Gastrocnemius medialis (tissue), 4 donors: Measurements from ENCODE around the gene ZMYM2.

ENCODE experiments used
- POLR2A ChIP-seq, 2 donors: fragments of 450-650 bp; IDR thresholded peaks; one replicate each; pipeline ENCODE4 v1.6.1; 2017; ENCODE audit warnings: antibody characterized with exemption in 2 of 2, mild to moderate bottlenecking in 2 of 2, moderate library complexity in 2 of 2
- TF ChIP-seq, protein P1 (sequence below), 5 experiments: fragments of 450-650 bp in 3 of 5; fragments of 200-600 bp in 2 of 5; sonication (generic) in 2 of 5; IDR thresholded peaks in 4 of 5; conservative IDR thresholded peaks in 1 of 5; 1 replicate in 4 of 5; 2 replicates in 1 of 5; pipeline ENCODE4 v1.5.1; 2016 to 2019; ENCODE audit warnings: antibody characterized with exemption in 5 of 5, mild to moderate bottlenecking in 3 of 5, moderate library complexity in 3 of 5

DNA sequence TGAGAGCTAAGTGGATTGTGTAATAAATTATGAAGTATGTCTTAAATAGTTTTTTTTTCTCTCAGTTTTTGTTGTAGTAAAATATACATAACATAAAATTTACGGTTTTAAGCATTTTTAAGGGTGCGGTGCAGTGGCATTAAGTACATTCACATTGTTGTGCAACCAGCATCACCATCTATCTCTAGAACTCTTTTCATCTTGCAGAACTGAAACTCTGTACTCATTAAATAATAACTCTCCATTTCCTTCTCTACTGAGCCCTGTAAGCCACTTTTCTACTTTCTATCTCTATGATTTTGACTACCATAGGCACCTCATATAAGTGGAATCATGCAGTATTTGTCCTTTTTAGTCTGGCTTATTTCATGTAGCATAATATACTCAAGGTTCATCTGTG, 115.2 kb downstream of the ZMYM2 start:
- TF ChIP-seq, protein P1, sequence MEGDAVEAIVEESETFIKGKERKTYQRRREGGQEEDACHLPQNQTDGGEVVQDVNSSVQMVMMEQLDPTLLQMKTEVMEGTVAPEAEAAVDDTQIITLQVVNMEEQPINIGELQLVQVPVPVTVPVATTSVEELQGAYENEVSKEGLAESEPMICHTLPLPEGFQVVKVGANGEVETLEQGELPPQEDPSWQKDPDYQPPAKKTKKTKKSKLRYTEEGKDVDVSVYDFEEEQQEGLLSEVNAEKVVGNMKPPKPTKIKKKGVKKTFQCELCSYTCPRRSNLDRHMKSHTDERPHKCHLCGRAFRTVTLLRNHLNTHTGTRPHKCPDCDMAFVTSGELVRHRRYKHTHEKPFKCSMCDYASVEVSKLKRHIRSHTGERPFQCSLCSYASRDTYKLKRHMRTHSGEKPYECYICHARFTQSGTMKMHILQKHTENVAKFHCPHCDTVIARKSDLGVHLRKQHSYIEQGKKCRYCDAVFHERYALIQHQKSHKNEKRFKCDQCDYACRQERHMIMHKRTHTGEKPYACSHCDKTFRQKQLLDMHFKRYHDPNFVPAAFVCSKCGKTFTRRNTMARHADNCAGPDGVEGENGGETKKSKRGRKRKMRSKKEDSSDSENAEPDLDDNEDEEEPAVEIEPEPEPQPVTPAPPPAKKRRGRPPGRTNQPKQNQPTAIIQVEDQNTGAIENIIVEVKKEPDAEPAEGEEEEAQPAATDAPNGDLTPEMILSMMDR (IDR thresholded peaks at IDR 0.05 in 4 of 5, conservative IDR thresholded peaks at IDR 0.05 in 1 of 5): no peak
- no peak for TF ChIP-seq POLR2A (IDR thresholded peaks at IDR 0.05)
